ENCODE results near the gene FRMPD2. TPM values are rescaled to one million over a fixed set of nuclear protein-coding genes. Genes with fewer than 3 reads are reported as not detected.

The FRMPD2 gene
- total and polyA plus RNA-seq, 2 experiments from 2014 or later, result not detected

GRCh38 chr10:48209241-48209640 lies 65.3 kb downstream of the FRMPD2 start (continued):
- TF ChIP-seq REST (IDR thresholded peaks at IDR 0.05; ENCODE audit: unreplicated experiment) (no peak), STAT1 (IDR thresholded peaks at IDR 0.05; ENCODE audit: unreplicated experiment) (no peak), POLR2AphosphoS5 (IDR thresholded peaks at IDR 0.05; ENCODE audit: low read depth) (no peak), JUNB (IDR thresholded peaks at IDR 0.05; ENCODE audit: unreplicated experiment) (no peak), CTCF (conservative IDR thresholded peaks at IDR 0.05; ENCODE audit: low read depth in 2 of 2) (no peak), CREB1 (CRISPR knock-in tag; IDR thresholded peaks at IDR 0.05; ENCODE audit: low read depth) (no peak), EZH2phosphoT487 (IDR thresholded peaks at IDR 0.05; ENCODE audit: unreplicated experiment) (no peak), ZNF114 (CRISPR knock-in tag; IDR thresholded peaks at IDR 0.05) (no peak), NANOG (IDR thresholded peaks at IDR 0.05; ENCODE audit: borderline replicate concordance) (no peak), EZH2 (IDR thresholded peaks at IDR 0.05; ENCODE audit: low read depth, unreplicated experiment) (no peak), ZNF331 (CRISPR knock-in tag; IDR thresholded peaks at IDR 0.05; ENCODE audit: low read depth) (no peak)

GRCh38 chr10:48207853-48208252 lies 66.6 kb downstream of the FRMPD2 start:
- Mint-ChIP-seq H3K27me3 (ENCODE audit: insufficient read depth, low read depth, poor library complexity) (no peaks in the 10 kb centered on the region), H3K36me3 (ENCODE audit: low read depth) (no peaks in the 10 kb centered on the region), H3K4me1 (peaks cover 13% of the 10 kb centered on the region), H3K9me3 (no peaks in the 10 kb centered on the region), H3K27ac (no peak overlapping the region), H3K4me3 (no peak overlapping the region)
- H3K9me2 ChIP-seq (ENCODE audit: insufficient read depth), result no peaks in the 10 kb centered on the region; the same call in 1 of the 2 replicates
- H3K27ac ChIP-seq (ENCODE audit: low read depth), result no peak overlapping the region
- H4K20me1 ChIP-seq (replicated peaks; ENCODE audit: insufficient read depth), result no peaks in the 10 kb centered on the region
- H3F3A ChIP-seq (replicated peaks; ENCODE audit: low read depth), result no peaks in the 10 kb centered on the region
- no peaks in the 10 kb centered on the region for H3K79me2 ChIP-seq (replicated peaks; ENCODE audit: insufficient read depth)
- DNase-seq (ENCODE audit: low spot score) (no peak), ATAC-seq (no peak)
- H3K4me3 ChIP-seq, result no peak overlapping the region
- H3K4me1 ChIP-seq (ENCODE audit: insufficient read depth), result peaks cover 2% of the 10 kb centered on the region; the same call in 1 of the 2 replicates
- no peaks in the 10 kb centered on the region for H3K36me3 ChIP-seq (ENCODE audit: insufficient read depth)
- H3K4me2 ChIP-seq, result no peak overlapping the region
- no peak overlapping the region for H2AFZ ChIP-seq
- no peaks in the 10 kb centered on the region for H3K27me3 ChIP-seq (ENCODE audit: insufficient read depth)
- TF ChIP-seq ZNF331 (CRISPR knock-in tag; IDR thresholded peaks at IDR 0.05; ENCODE audit: low read depth), result no peak
- no peak for TF ChIP-seq JUNB (IDR thresholded peaks at IDR 0.05; ENCODE audit: unreplicated experiment)
- TF ChIP-seq EZH2phosphoT487 (IDR thresholded peaks at IDR 0.05; ENCODE audit: unreplicated experiment), result no peak
- TF ChIP-seq CREB1 (CRISPR knock-in tag; IDR thresholded peaks at IDR 0.05; ENCODE audit: low read depth), result no peak
- TF ChIP-seq ZNF114 (CRISPR knock-in tag; IDR thresholded peaks at IDR 0.05), result no peak
- no peak for TF ChIP-seq STAT1 (IDR thresholded peaks at IDR 0.05; ENCODE audit: unreplicated experiment)
- no peak for TF ChIP-seq CTCF (conservative IDR thresholded peaks at IDR 0.05; ENCODE audit: low read depth in 2 of 2)
- no peak for TF ChIP-seq EZH2 (IDR thresholded peaks at IDR 0.05; ENCODE audit: low read depth, unreplicated experiment)
- no peak for TF ChIP-seq NANOG (IDR thresholded peaks at IDR 0.05; ENCODE audit: borderline replicate concordance)

Data from GM23338 (cell line).